SK-N-MC (cell line): ENCODE measurements around the gene PTPRK.

Experiments used
- EZH2 ChIP-seq: fragments of 200-600 bp; sonication (generic); IDR thresholded peaks from one replicate; pipeline ENCODE4 v1.6.1; 2017; ENCODE audit warnings: antibody characterized with exemption
- POLR2AphosphoS5 ChIP-seq: IDR thresholded peaks from 2 replicates; pipeline ENCODE4 v1.6.1; 2012; ENCODE audit warnings: mild to moderate bottlenecking, low read depth, low read length, borderline replicate concordance

DNA sequence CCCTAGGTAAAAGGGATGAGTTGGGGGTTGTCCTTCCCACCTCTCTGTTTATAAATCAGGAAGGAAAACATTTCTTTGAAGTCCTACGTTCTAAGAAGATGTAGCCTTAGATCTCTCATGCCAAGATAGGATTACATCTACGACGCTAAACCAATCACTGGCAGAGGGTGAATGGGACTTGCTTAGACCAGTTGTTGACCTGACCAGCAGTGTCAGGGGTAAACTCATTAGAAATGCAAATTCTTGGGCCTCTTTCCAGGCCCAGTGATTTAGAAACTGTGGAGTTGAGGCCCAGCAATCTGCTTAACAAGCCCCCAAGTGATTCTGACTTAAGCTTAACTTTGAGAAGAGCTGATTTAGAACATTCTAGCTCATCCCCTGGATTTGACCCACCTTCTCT lies 472.4 kb downstream of the PTPRK start:
- TF ChIP-seq POLR2AphosphoS5 (no peak), EZH2 (no peak)
